Amniotic stem cell (primary cell): ENCODE results near the gene AKAP6.

Experiments used
- DNase-seq: peaks from one replicate; lab custom pipeline; 2025; lab: John Stamatoyannopoulos, UW

The AKAP6 gene

GRCh38 chr14:32677129-32677780 lies 348.2 kb downstream of the AKAP6 start:
- DNase-seq, result no peak

- no peak for DNase-seq
Measured at GRCh38 chr14:32678088-32678487, 349.0 kb downstream of the AKAP6 start.

GRCh38 chr14:32679927-32680612 lies 351.0 kb downstream of the AKAP6 start:
- DNase-seq, result no peak

- no peak for DNase-seq
Measured at GRCh38 chr14:32681598-32681997, 352.5 kb downstream of the AKAP6 start.

- no peak for DNase-seq
Measured at GRCh38 chr14:32682214-32682613, 353.1 kb downstream of the AKAP6 start.

GRCh38 chr14:32683679-32684078 lies 354.6 kb downstream of the AKAP6 start:
- no peak for DNase-seq

- no peak for DNase-seq
Measured at GRCh38 chr14:32688941-32689340, 359.8 kb downstream of the AKAP6 start.

GRCh38 chr14:32692441-32692840 lies 363.3 kb downstream of the AKAP6 start:
- no peak for DNase-seq

GRCh38 chr14:32693114-32693513 lies 364.0 kb downstream of the AKAP6 start:
- no peak for DNase-seq

- DNase-seq, result no peak
Measured at GRCh38 chr14:32694795-32695449, 365.8 kb downstream of the AKAP6 start.

- DNase-seq, result no peak
Measured at GRCh38 chr14:32696325-32697091, 367.4 kb downstream of the AKAP6 start.

GRCh38 chr14:32697114-32697513 lies 368.0 kb downstream of the AKAP6 start:
- no peak for DNase-seq

GRCh38 chr14:32697704-32698103 lies 368.6 kb downstream of the AKAP6 start:
- DNase-seq, result no peak

GRCh38 chr14:32698831-32699230 lies 369.7 kb downstream of the AKAP6 start:
- no peak for DNase-seq

- DNase-seq, result no peak
Measured at GRCh38 chr14:32701475-32701874, 372.4 kb downstream of the AKAP6 start.

- DNase-seq, result no peak
Measured at GRCh38 chr14:32702088-32702487, 373.0 kb downstream of the AKAP6 start.

- no peak for DNase-seq
Measured at GRCh38 chr14:32702562-32702961, 373.5 kb downstream of the AKAP6 start.

GRCh38 chr14:32703183-32703621 lies 374.1 kb downstream of the AKAP6 start:
- no peak for DNase-seq

- no peak for DNase-seq
Measured at GRCh38 chr14:32706721-32707519, 377.8 kb downstream of the AKAP6 start.

GRCh38 chr14:32707742-32708500 lies 378.8 kb downstream of the AKAP6 start:
- DNase-seq, result no peak

GRCh38 chr14:32709027-32709426 lies 379.9 kb downstream of the AKAP6 start:
- DNase-seq, result peak; percentile 61
